Activated CD4-positive, alpha-beta T cell treated with anti-CD3 and anti-CD28 coated beads, Interleukin-2, amount 50 U/mL, for 48 hours (primary cell): ENCODE data around the gene ZNF17.
"Not testable (repeated sequence)": the region's sequence is repeated elsewhere in the genome, so short reads cannot be mapped to it uniquely, and the experiment has no call there.

Experiments used
- DNase-seq, 2 experiments: peaks; one replicate each; pipeline ENCODE4 v3.0.0-alpha.2; 2020

The ZNF17 gene

GRCh38 chr19:57410877-57411671 is at the start of gene ZNF17:
Gene ZNF17, plus strand, starts transcription at chr19:57411161. Its CDS starts 2,455 bp downstream, at chr19:57413616.
- DNase-seq: peak; percentile 90 to 93

- DNase-seq: no peak
Observed at GRCh38 chr19:57362419-57362818, 48.5 kb upstream of the ZNF17 start.

GRCh38 chr19:57362997-57363687 is 47.8 kb upstream of the ZNF17 start, which contains the start of the genes TRAPPC2B and ZNF547:
Gene TRAPPC2B, plus strand, starts transcription at chr19:57363551. Its CDS starts 1,283 bp downstream, at chr19:57364834.
Gene ZNF547, plus strand, starts transcription at chr19:57363551. Its CDS starts 5,005 bp downstream, at chr19:57368556.
- peak; percentile 98 for DNase-seq

DNA sequence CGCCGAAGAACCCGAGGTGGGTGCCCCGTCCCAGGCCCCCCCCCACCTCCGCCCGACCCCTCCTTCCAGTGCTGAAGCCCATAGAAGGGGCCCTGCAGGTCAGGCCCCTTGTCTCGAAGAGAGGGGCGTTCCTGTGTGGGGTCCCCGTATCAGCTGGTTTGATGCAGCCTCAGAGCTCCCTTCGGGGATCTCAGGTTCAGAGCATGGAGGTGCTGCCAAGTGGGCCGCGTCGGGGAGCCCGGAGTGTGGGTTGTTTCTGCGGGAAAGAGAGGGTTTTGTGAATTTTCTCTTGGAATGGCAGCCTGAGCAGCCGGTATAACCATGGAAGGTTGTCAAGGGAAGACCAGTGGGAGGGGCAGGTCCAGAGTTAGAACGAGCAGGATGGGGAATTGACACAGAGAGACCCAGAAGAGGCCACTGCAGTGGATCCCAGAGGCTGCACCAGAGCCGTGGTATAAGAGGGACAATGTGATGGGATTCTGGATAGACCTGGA is 47.2 kb upstream of the ZNF17 start:
- DNase-seq: no peak

- no peak for DNase-seq
Observed at GRCh38 chr19:57366776-57367175, 44.2 kb upstream of the ZNF17 start.

DNA sequence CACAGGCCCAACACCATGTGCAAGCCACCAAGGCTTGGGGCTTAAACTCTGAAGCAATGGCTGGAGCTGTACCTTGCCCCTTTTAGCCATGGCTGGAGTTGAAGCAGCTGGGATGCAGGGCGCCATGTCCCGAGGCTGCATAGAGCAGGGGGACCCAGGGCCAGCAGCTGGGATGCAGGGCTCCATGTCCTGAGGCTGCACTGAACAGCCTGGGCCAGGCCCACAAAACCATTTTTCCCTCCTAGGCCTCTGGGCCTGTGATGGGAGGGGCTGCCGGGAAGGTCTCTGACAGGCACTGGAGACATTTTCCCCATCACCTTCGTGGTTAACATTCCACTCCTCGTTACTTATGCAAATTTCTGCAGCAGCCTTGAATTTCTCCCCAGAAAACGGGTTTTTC is 36.8 kb upstream of the ZNF17 start:
- no peak for DNase-seq

GRCh38 chr19:57374647-57375046 is 36.3 kb upstream of the ZNF17 start:
- not testable (repeated sequence) for DNase-seq

DNA sequence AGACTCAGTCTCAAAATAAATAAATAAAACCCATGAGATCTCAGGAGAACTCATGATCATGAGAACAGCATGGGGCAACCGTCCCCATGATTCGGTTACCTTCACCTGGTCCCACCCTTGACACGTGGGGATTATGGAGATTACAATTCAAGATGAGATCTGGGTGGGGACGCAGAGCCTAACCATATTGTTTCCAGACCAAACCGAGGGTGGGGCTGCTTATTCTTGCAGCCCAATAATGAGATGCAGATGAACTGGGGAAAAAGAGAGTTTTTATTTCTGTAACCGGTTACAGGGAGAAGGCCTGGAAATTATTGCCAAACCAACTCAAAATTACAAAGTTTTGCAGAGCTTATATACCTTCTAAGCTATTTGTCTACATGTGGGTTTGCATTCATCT is 34.8 kb upstream of the ZNF17 start:
- DNase-seq: no peak

DNA sequence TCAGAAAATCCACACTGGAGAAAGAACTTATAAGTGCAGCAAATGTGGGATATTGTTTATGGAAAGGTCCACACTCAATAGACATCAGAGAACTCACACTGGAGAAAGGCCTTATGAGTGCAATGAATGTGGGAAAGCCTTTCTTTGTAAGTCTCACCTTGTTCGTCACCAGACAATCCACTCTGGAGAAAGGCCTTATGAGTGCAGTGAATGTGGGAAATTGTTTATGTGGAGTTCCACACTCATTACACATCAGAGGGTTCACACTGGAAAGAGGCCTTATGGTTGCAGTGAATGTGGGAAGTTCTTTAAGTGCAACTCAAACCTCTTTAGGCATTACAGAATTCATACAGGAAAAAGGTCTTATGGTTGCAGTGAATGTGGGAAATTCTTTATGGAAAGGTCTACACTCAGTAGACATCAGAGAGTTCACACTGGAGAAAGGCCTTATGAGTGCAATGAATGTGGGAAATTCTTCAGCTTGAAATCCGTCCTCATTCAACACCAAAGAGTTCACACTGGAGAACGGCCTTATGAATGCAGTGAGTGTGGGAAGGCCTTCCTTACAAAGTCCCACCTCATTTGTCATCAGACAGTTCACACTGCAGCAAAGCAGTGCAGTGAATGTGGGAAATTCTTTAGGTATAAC is 33.3 kb upstream of the ZNF17 start:
- DNase-seq: no peak

DNA sequence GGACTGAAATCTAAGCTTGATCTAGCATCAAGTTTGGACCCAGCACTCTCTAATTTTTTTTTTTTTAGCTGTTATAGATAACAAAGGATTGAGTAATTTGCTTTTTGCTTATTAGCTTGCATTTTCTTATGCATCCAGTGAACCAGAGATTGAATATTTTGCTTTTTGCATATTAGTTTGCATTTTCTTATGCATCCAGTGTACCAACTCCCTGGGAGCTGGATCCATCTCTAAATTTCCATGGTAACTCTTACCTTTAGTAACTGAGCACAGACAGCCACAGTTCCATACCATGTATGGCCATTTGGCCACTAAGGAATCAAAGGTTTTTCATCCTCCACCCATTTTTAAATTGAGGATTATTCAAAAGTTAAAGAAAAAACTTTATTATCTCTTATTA is 30.0 kb upstream of the ZNF17 start:
- no peak for DNase-seq

GRCh38 chr19:57382806-57383488 is 28.0 kb upstream of the ZNF17 start:
- DNase-seq: no peak

- DNase-seq: no peak
Observed at GRCh38 chr19:57389194-57389729, 21.7 kb upstream of the ZNF17 start.

- peak; percentile 95 to 96 for DNase-seq
Observed at GRCh38 chr19:57389730-57390598, 21.0 kb upstream of the ZNF17 start, which contains the start of gene ZNF548. Gene ZNF548, plus strand, starts transcription at chr19:57389854. Its CDS starts 246 bp downstream, at chr19:57390100.

GRCh38 chr19:57395710-57396109 is 15.3 kb upstream of the ZNF17 start:
- no peak for DNase-seq

- DNase-seq: no peak
Observed at GRCh38 chr19:57398868-57399267, 12.1 kb upstream of the ZNF17 start.

DNA sequence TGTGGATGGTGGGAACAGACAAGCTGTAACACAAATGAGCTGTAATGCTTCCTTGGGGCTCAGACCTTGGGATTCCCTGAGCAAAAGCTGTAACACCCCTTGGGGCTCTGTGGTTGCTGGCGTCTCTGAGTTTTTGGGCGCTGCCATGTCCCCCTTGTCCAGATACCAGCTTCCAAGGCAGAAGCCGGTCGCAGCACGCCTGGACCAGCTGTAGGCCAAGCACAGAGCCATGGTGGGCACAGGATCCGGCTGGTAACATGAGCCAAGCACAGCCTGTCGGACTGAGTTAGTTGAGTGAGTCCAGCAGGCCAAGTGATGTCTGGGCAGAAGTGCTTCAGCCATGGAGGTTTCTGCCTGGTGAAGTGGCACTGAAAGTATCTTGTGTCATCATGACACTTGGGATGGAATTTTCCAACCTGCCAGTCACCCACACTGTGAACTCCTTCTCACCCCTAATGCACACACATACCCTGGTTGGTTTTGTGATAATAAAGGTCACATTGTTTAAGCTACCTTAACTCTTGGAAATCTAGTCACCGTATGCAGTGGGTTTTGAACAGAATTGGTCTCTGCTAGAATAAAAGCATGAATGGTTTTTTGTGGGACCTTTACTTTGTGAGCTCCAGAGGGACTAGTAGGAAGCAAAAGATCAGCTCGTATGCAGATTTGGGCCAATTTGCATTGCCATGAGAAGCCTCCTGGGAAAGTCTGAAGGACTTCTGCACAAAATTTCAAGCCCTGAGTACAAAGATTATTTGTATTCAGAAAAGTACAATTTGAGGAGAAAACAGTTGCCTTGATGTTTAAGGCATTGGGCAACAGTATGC is 7.0 kb upstream of the ZNF17 start:
- no peak for DNase-seq

- DNase-seq: peak; percentile 70 to 76
Observed at GRCh38 chr19:57406516-57407123, 4.3 kb upstream of the ZNF17 start.

DNA sequence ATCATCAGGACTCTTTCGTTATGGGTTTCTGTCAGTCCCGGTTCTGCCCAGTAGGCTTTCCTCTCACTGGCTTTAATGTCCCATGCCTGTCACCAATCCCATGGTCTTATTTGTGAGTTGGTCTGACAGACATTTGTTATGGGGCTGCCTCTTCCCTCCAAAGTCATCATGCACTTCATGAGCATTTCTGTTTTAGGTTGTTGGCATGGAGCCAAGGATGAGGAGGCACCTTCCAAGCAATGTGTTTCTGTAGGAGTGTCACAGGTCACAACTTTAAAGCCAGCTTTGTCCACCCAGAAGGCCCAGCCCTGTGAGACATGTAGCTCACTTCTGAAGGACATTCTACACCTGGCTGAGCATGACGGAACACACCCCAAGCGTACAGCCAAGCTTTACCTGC is 8.5 kb downstream of the ZNF17 start:
- no peak for DNase-seq

- no peak for DNase-seq
Observed at GRCh38 chr19:57421037-57421436, 10.1 kb downstream of the ZNF17 start.
